OCI-LY7 (cell line): Measurements from ENCODE around the gene CSDE1.

Experiments
- CTCF ChIP-seq: fragments of 200-600 bp; sonication (generic); conservative IDR thresholded peaks from 2 replicates; pipeline ENCODE4 v1.5.1; 2014; ENCODE audit warnings: mild to moderate bottlenecking, antibody characterized with exemption, low read length, moderate library complexity, mixed read lengths
- EZH2phosphoT487 ChIP-seq: fragments of 200-600 bp; sonication (generic); IDR thresholded peaks from 2 replicates; pipeline ENCODE4 v1.6.1; 2018; ENCODE audit warnings: low read depth, borderline replicate concordance, mild to moderate bottlenecking, mixed run types, antibody characterized with exemption, low read length, moderate library complexity, mixed read lengths

- no peak for TF ChIP-seq CTCF
- TF ChIP-seq EZH2phosphoT487 = no peak
Measured at GRCh38 chr1:114670083-114671010, 87.4 kb downstream of the CSDE1 start.
